ENCODE data around the gene RAPGEF2.

- no peak for TF ChIP-seq CTCF (IDR thresholded peaks at IDR 0.05; ENCODE audit: poor library complexity)
- TF ChIP-seq EZH2 (IDR thresholded peaks at IDR 0.05; ENCODE audit: borderline replicate concordance) = no peak
- no peak for TF ChIP-seq EZH2phosphoT487 (IDR thresholded peaks at IDR 0.05; ENCODE audit: low read depth, severe bottlenecking, unreplicated experiment)
These were observed 137.2 kb downstream of the RAPGEF2 start for GRCh38 chr4:159240046-159240445.

Data from hepatocyte (in vitro differentiated cells).